Heart right ventricle (tissue), 16 donors: ENCODE measurements around the gene NKPD1. TPM values are rescaled to one million over a fixed set of nuclear protein-coding genes. Genes with fewer than 3 reads are reported as not detected.

Source experiments
- ATAC-seq, 8 donors: fragments of 200-7000 bp; cut with Tn5 transposase; one replicate each; pipeline ENCODE4 v1.9.1; 2020; ENCODE audit warnings: mild to moderate bottlenecking in 8 of 8, moderate library complexity in 8 of 8, moderate number of reproducible peaks in 1 of 8
- DNase-seq, 2 donors: peaks; one replicate each; pipeline ENCODE4 v3.0.0-alpha.2; 2020
- H3K27ac ChIP-seq, 10 donors: fragments of 200-600 bp; sonication (generic) in 2 of 10; one replicate each; pipeline versions ENCODE4 v1.5.0 to v1.8.0; 2020 to 2022; ENCODE audit warnings: mild to moderate bottlenecking in 3 of 10
- H3K27me3 ChIP-seq, 7 donors: fragments of 200-600 bp; one replicate each; pipeline ENCODE4 v1.8.0; 2021 to 2022; ENCODE audit warnings: mild to moderate bottlenecking in 2 of 7
- H3K36me3 ChIP-seq, 9 donors: fragments of 200-600 bp; sonication (generic) in 1 of 9; one replicate each; pipeline versions ENCODE4 v1.5.0 to v1.8.0; 2020 to 2022; ENCODE audit warnings: mild to moderate bottlenecking in 2 of 9
- H3K4me1 ChIP-seq, 9 donors: fragments of 200-600 bp; sonication (generic) in 1 of 9; one replicate each; pipeline versions ENCODE4 v1.5.0 to v1.8.0; 2020 to 2022; ENCODE audit warnings: mild to moderate bottlenecking in 4 of 9
- H3K4me3 ChIP-seq, 10 donors: fragments of 200-600 bp; sonication (generic) in 2 of 10; one replicate each; pipeline versions ENCODE4 v1.5.0 to v1.8.0; 2020 to 2022; ENCODE audit warnings: mild to moderate bottlenecking in 7 of 10, moderate library complexity in 2 of 10
- H3K9me3 ChIP-seq, 11 donors: fragments of 200-600 bp in 10 of 11; sonication (generic) in 2 of 11; one replicate each; pipeline versions ENCODE4 v1.5.0 to v1.8.0; 2013 to 2022; ENCODE audit warnings: mild to moderate bottlenecking in 2 of 11, control low read depth in 1 of 11, moderate library complexity in 1 of 11
- CTCF ChIP-seq, 9 donors: fragments of 200-600 bp; sonication (generic) in 2 of 9; IDR thresholded peaks; one replicate each; pipeline versions ENCODE4 v1.5.0 to v1.8.0; 2021 to 2022; ENCODE audit warnings: antibody characterized with exemption in 9 of 9, mild to moderate bottlenecking in 5 of 9, moderate library complexity in 1 of 9
- WGBS, 2 donors: extraction: QIAGEN DNeasy Blood & Tissue Kit; methylation state at CpG; one replicate each; pipeline ENCODE4 v1.1.7; 2013; ENCODE audit warnings: inconsistent platforms in 1 of 2; 5-methylcytosine and 5-hydroxymethylcytosine counted together
- intact Hi-C, 10 donors: fragments of 100-400 bp; cut with DNase I; formaldehyde crosslinking; loops; one replicate each; pipeline versions ENCODE4 v1.11.1 to v1.14.2; 2022
- polyA plus RNA-seq, 2 donors: library from polyadenylated mRNA; stranded (reverse); fragments of 200-250 nt; gene quantifications; one replicate each; pipeline ENCODE4 v1.2.3, GENCODE V29; 2013
- total RNA-seq, 10 donors: library from RNA; stranded (reverse); fragmentation: NEBNext Ultra II Directional in 3 of 10; extraction: Animal tissue kit (Norgen Biotek cat#: 25700) in 3 of 10; gene quantifications; one replicate each; pipeline versions ENCODE4 v1.2.1 to v1.2.4, GENCODE V29; 2021 to 2023
- donor health status: Arrhythmogenic right ventricular cardiomyopathy.
- donor health status: ischemic (EF 13 %, LVEDD 7.1; RV severe dilation, severe dysfunction).
- donor health status: healthy with polysubstance abuse.
- donor health status: DM: no; HTN: yes; CAD: no.
- donor health status: DM: no; HTN: no; CAD: no.
- donor health status: ischemic (EF 25% LVEDD 6.9; RV normal size, moderate dysfunction).
- donor health status: ischemic (EF 25% LVEDD 5.7; RV mildly dilated, moderate dysfunction).
- donor health status: healthy.
- donor health status: DM: yes; HTN: yes; CAD: no.
- donor health status: Ischemic cardiomyopathy.
- donor health status: ischemic (EF 35%, LVEDD 5.7; RV mildly dilated, moderate dysfunction).
- donor health status: nonischemic (EF 11% LVEDD 7.7; RV severe dilation, severe dysfunction).
- donor health status: DM: yes; HTN: yes; CAD: no.
- donor health status: PGD.
- donor health status: ischemic (EF 29% LVEDD 5.4; RV normal size, mild dysfunction).
- donor health status: nonischemic (EF 23%, LVEDD 6.1; RV moderate dilation, normal function).

Gene NKPD1
- total and polyA plus RNA-seq, 12 donors = 0.06 to 0.09 (median 0.07) TPM; not detected in 7

GRCh38 chr19:45200568-45200967, 39.8 kb upstream of the NKPD1 start:
- Histone ChIP-seq H3K4me3 (no peak overlapping the region), H3K27me3 (no peaks in the 10 kb centered on the region), H3K9me3 (no peaks in the 10 kb centered on the region), H3K4me1 (peaks cover 0 to 6% (median 0%) of the 10 kb centered on the region in 9 donors), H3K36me3 (no peaks in the 10 kb centered on the region), H3K27ac (no peak overlapping the region)
- 40 to 48% methylated on average over 4 of the region's 4 CpGs for WGBS, 2 donors
- ATAC-seq = peak in 7 of 8 donors; percentile 61 to 82 (median 76)
- intact Hi-C loops = loop anchor here in 6 of 10 donors (1.0 to 5.0 kb wide), 5 partner anchors 47 to 138 kb away; partner anchors contain the start of gene EXOC3L2 (in 3 of the 6)
- peak; percentile 21 to 31 for DNase-seq
- TF ChIP-seq CTCF (IDR thresholded peaks at IDR 0.05) = peak in 8 of 9 donors; percentile 22 to 63 (median 52)

- Histone ChIP-seq H3K9me3 (no peaks in the 10 kb centered on the region), H3K36me3 (no peaks in the 10 kb centered on the region), H3K4me1 (no peaks in the 10 kb centered on the region), H3K27ac (no peak overlapping the region), H3K4me3 (no peak overlapping the region), H3K27me3 (no peaks in the 10 kb centered on the region)
- WGBS, 2 donors = 85 to 89% methylated on average over 6 of the region's 6 CpGs
- no peak for TF ChIP-seq CTCF (IDR thresholded peaks at IDR 0.05)
- ATAC-seq (no peak), DNase-seq (no peak)
- intact Hi-C loops = loop anchor here in 2 of 10 donors (10.0 kb wide), 2 partner anchors 49 to 139 kb away; partner anchors contain the start of gene EXOC3L2 (in 1 of the 2)
Observed at GRCh38 chr19:45195764-45196163, 35.0 kb upstream of the NKPD1 start.

GRCh38 chr19:45191375-45191774, 30.6 kb upstream of the NKPD1 start:
- peaks cover 0 to 8% (median 0%) of the 10 kb centered on the region in 11 donors for H3K9me3 ChIP-seq
- no peak overlapping the region for H3K4me3 ChIP-seq
- no peak for ATAC-seq
- TF ChIP-seq CTCF (IDR thresholded peaks at IDR 0.05) = no peak
- 92 to 93% methylated on average over 4 of the region's 4 CpGs for WGBS, 2 donors
- no peaks in the 10 kb centered on the region for H3K27me3 ChIP-seq
- H3K4me1 ChIP-seq = no peaks in the 10 kb centered on the region
- intact Hi-C loops = loop anchor here in 2 of 10 donors (10.0 kb wide), 2 partner anchors 53 to 143 kb away; partner anchors contain the start of gene EXOC3L2 (in 1 of the 2)
- DNase-seq = no peak
- H3K27ac ChIP-seq = no peak overlapping the region
- no peaks in the 10 kb centered on the region for H3K36me3 ChIP-seq

- ATAC-seq (no peak), DNase-seq (no peak)
- Histone ChIP-seq H3K27ac (no peak overlapping the region), H3K9me3 (peaks cover 0 to 8% (median 0%) of the 10 kb centered on the region in 11 donors), H3K27me3 (no peaks in the 10 kb centered on the region), H3K4me3 (no peak overlapping the region), H3K36me3 (no peaks in the 10 kb centered on the region), H3K4me1 (peaks cover 0 to 2% (median 0%) of the 10 kb centered on the region in 9 donors)
- WGBS, 2 donors = 70 to 84% methylated on average over 1 of the region's 1 CpG
- no peak for TF ChIP-seq CTCF (IDR thresholded peaks at IDR 0.05)
- intact Hi-C loops = loop anchor here in 5 of 10 donors (5.0 to 10.0 kb wide), 4 partner anchors 55 to 173 kb away; partner anchors contain the start of genes EXOC3L2 (in 2 of the 5) and PPP1R37 (in 1 of the 5)
Observed at GRCh38 chr19:45189971-45190370, 29.2 kb upstream of the NKPD1 start.
